Endothelial cell of umbilical vein (primary cell): Measurements from ENCODE around the gene PNMA6F. TPM values are rescaled to one million over a fixed set of nuclear protein-coding genes. Genes with fewer than 3 reads are reported as not detected.

Experiments used
- BruUV-seq: library from RNA; stranded (reverse); fragments of 400-500 nt; replicated peaks from 2 replicates; lab custom pipeline; 2021; lab: Mats Ljungman, UMichigan
- CTCF ChIA-PET: fragments of 300-600, 350-600 bp; sonication (Branson Sonifier 250); formaldehyde crosslinking; loops from one replicate; lab custom pipeline; 2021; ENCODE audit warnings: antibody characterized with exemption, inconsistent platforms; lab: Charles Lee
- POLR2A ChIA-PET: fragments of 300-600, 350-600 bp; sonication (Branson Sonifier 250); formaldehyde crosslinking; loops from one replicate; lab custom pipeline; 2021; ENCODE audit warnings: antibody characterized with exemption, inconsistent platforms; lab: Charles Lee
- DNase-seq: peaks from one replicate; pipeline ENCODE4 v3.0.0-alpha.2; 2011; ENCODE audit warnings: low read depth, low spot score
- FAIRE-seq: peaks from 2 replicates; lab custom pipeline; 2011; peaks lifted over from hg19 to GRCh38; lab: Jason Lieb, UNC
- H2AFZ ChIP-seq: 2 replicates; pipeline ENCODE4 v1.6.0; 2012; ENCODE audit warnings: low read depth, low read length, control low read depth, inconsistent platforms
- H3K27ac ChIP-seq: 2 replicates; pipeline ENCODE4 v1.5.1; 2011; ENCODE audit warnings: low read depth, mild to moderate bottlenecking, control low read depth, low read length, moderate library complexity; ENCODE audit not compliant: insufficient read depth
- H3K27me3 ChIP-seq, 2 experiments: 2 replicates each; pipeline versions ENCODE4 v1.6.0 to v1.6.1; 2011; ENCODE audit warnings: low read length in 2 of 2, mixed read lengths in 1 of 2; ENCODE audit not compliant: control insufficient read depth in 2 of 2, insufficient read depth in 2 of 2
- H3K36me3 ChIP-seq, 2 experiments: 2 replicates in 1 of 2; 3 replicates in 1 of 2; pipeline ENCODE4 v1.5.1; 2011; ENCODE audit warnings: low read length in 2 of 2, mild to moderate bottlenecking in 1 of 2, moderate library complexity in 1 of 2; ENCODE audit not compliant: control insufficient read depth in 2 of 2, insufficient read depth in 2 of 2; ENCODE audit errors: extremely low read depth in 1 of 2
- H3K4me1 ChIP-seq: 3 replicates; pipeline ENCODE4 v1.5.1; 2011; ENCODE audit warnings: mild to moderate bottlenecking, low read length; ENCODE audit not compliant: control insufficient read depth, insufficient read depth; ENCODE audit errors: extremely low read depth
- H3K4me2 ChIP-seq: 2 replicates; pipeline ENCODE4 v1.6.1; 2011; ENCODE audit warnings: low read length, control low read depth, mixed read lengths; ENCODE audit not compliant: insufficient read depth
- H3K4me3 ChIP-seq, 3 experiments: fragments of 200-600 bp in 1 of 3; sonication (generic), shearing (Covaris generic) in 1 of 3; replicated peaks in 1 of 3; 2 replicates each; pipeline ENCODE4 v1.5.1; 2011 to 2016; ENCODE audit warnings: control low read depth in 3 of 3, low read length in 3 of 3, mild to moderate bottlenecking in 2 of 3, inconsistent platforms in 1 of 3, low read depth in 1 of 3, moderate library complexity in 1 of 3; ENCODE audit not compliant: insufficient read depth in 1 of 3
- H3K79me2 ChIP-seq: 2 replicates; pipeline ENCODE4 v1.6.0; 2012; ENCODE audit warnings: low read length, inconsistent platforms; ENCODE audit not compliant: control insufficient read depth, insufficient read depth
- H3K9ac ChIP-seq: replicated peaks from 2 replicates; pipeline ENCODE3; 2011; ENCODE audit warnings: low read length, control low read depth; ENCODE audit not compliant: insufficient read depth; ENCODE audit errors: extremely low read depth
- H3K9me1 ChIP-seq: replicated peaks from 3 replicates; pipeline ENCODE4 v1.6.0; 2011; ENCODE audit warnings: mild to moderate bottlenecking, low read length; ENCODE audit not compliant: control insufficient read depth, insufficient read depth; ENCODE audit errors: extremely low read depth
- H3K9me3 ChIP-seq: replicated peaks from 2 replicates; pipeline ENCODE4 v1.5.1; 2012; ENCODE audit warnings: low read length, inconsistent platforms; ENCODE audit not compliant: control insufficient read depth, insufficient read depth
- H4K20me1 ChIP-seq: replicated peaks from 2 replicates; pipeline ENCODE3; 2011; ENCODE audit warnings: mild to moderate bottlenecking, low read length; ENCODE audit not compliant: control insufficient read depth, insufficient read depth; ENCODE audit errors: extremely low read depth
- EZH2 ChIP-seq: IDR thresholded peaks from 2 replicates; pipeline ENCODE4 v1.6.1; 2012; ENCODE audit warnings: borderline replicate concordance, low read depth, mild to moderate bottlenecking, moderate library complexity, low read length, inconsistent platforms; ENCODE audit not compliant: severe bottlenecking
- FOS ChIP-seq: IDR thresholded peaks from 2 replicates; pipeline ENCODE4 v1.6.1; 2011; ENCODE audit warnings: mild to moderate bottlenecking, low read length, moderate library complexity, borderline replicate concordance; ENCODE audit not compliant: insufficient read depth
- GATA2 ChIP-seq: IDR thresholded peaks from 2 replicates; pipeline ENCODE4 v1.7.0; 2011; ENCODE audit warnings: low read depth, mild to moderate bottlenecking, moderate library complexity, mixed read lengths, low read length; ENCODE audit not compliant: insufficient read length, insufficient read depth
- JUN ChIP-seq: IDR thresholded peaks from 2 replicates; pipeline ENCODE4 v1.6.1; 2011; ENCODE audit warnings: borderline replicate concordance, low read depth; ENCODE audit not compliant: insufficient read length, insufficient read depth
- MYC ChIP-seq: IDR thresholded peaks from one replicate; pipeline ENCODE4 v1.6.1; 2011; ENCODE audit warnings: mild to moderate bottlenecking, low read depth, low read length
- POLR2A ChIP-seq: IDR thresholded peaks from 2 replicates; pipeline ENCODE4 v1.6.1; 2012; ENCODE audit warnings: low read depth, mild to moderate bottlenecking, control low read depth, low read length
- POLR2AphosphoS5 ChIP-seq: IDR thresholded peaks from 2 replicates; pipeline ENCODE4 v1.6.1; 2012; ENCODE audit warnings: low read depth, mild to moderate bottlenecking, control low read depth, low read length, moderate library complexity; ENCODE audit not compliant: insufficient read depth
- dilution Hi-C: fragments of 300-500 bp; cut with MboI; formaldehyde crosslinking; loops from one replicate; pipeline ENCODE4 v1.15.0; 2019; ENCODE audit warnings: low sequenced_read_pairs; ENCODE audit not compliant: extremely low pct_ligation_motif_present
- intact Hi-C: fragments of 100-400 bp; cut with micrococcal nuclease; formaldehyde crosslinking; loops from one replicate; pipeline ENCODE4 v1.10.0; 2022
- polyA plus RNA-seq, 4 experiments: library from polyadenylated mRNA; depleted of rRNA in 3 of 4; stranded (reverse) in 3 of 4; unstranded in 1 of 4; fragments of >200 nt; gene quantifications; 2 replicates each; pipeline versions ENCODE4 v1.2.1 to v1.2.3, GENCODE V29; 2011 to 2012; ENCODE audit warnings: missing spikeins in 1 of 4
- total RNA-seq: library from RNA; stranded (reverse); gene quantifications from 2 replicates; pipeline ENCODE4 v1.2.3, GENCODE V29; 2021
- TF ChIP-seq, protein P1 (sequence below): IDR thresholded peaks from 2 replicates; pipeline ENCODE4 v1.6.1; 2011; ENCODE audit not compliant: insufficient read depth, insufficient read length
- TF ChIP-seq, protein P2 (sequence below), 2 donors: IDR thresholded peaks; 1 replicate in 1 of 2; 2 replicates in 1 of 2; pipeline ENCODE4 v1.5.1; 2011; ENCODE audit warnings: low read length in 2 of 2, mild to moderate bottlenecking in 2 of 2, moderate library complexity in 2 of 2, control low read depth in 1 of 2, inconsistent platforms in 1 of 2, low read depth in 1 of 2; ENCODE audit not compliant: insufficient read depth in 1 of 2; ENCODE audit errors: extremely low read depth in 1 of 2

The PNMA6F gene
- total and polyA plus RNA-seq, 2 donors (not counting 3 experiments of a cell fraction or from before 2014, with no cell fraction given) = not detected

DNA sequence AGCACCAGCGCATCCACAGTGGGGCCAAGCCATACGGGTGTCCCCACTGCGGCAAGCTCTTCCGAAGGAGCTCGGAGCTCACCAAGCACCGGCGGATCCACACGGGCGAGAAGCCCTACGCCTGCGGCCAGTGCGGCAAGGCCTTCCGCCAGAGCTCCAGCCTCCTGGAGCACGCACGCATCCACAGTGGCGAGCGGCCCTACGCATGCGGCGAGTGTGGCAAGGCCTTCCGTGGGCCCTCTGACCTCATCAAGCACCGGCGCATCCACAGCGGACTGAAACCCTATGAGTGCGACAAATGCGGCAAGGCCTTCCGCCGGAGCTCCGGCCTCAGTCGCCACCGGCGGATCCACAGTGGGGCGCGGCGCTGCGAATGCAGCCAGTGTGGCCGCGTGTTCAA lies 26.0 kb upstream of the PNMA6F start:
- ChIA-PET POLR2A (no interaction called here), CTCF (no interaction called here)
- Histone ChIP-seq H3K4me2 (no peak overlapping the region), H3K9ac (no peak overlapping the region), H4K20me1 (no peaks in the 10 kb centered on the region), H2AFZ (no peak overlapping the region), H3K9me3 (no peaks in the 10 kb centered on the region), H3K9me1 (no peaks in the 10 kb centered on the region), H3K4me3 (no peak overlapping the region), H3K27me3 (no peaks in the 10 kb centered on the region), H3K36me3 (peaks cover 0 to 12% of the 10 kb centered on the region in 2 experiments), H3K79me2 (no peaks in the 10 kb centered on the region), H3K27ac (no peak overlapping the region), H3K4me1 (no peaks in the 10 kb centered on the region)
- dilution Hi-C loops (no loop called here), intact Hi-C loops (no loop called here)
- FAIRE-seq (no peak), DNase-seq (no peak)
- no peak for TF ChIP-seq FOS
- TF ChIP-seq GATA2 = no peak
- TF ChIP-seq JUN = no peak
- TF ChIP-seq, protein P1, sequence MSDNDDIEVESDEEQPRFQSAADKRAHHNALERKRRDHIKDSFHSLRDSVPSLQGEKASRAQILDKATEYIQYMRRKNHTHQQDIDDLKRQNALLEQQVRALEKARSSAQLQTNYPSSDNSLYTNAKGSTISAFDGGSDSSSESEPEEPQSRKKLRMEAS = no peak
- no peak for TF ChIP-seq EZH2
- no peak for TF ChIP-seq POLR2A
- TF ChIP-seq, protein P2, sequence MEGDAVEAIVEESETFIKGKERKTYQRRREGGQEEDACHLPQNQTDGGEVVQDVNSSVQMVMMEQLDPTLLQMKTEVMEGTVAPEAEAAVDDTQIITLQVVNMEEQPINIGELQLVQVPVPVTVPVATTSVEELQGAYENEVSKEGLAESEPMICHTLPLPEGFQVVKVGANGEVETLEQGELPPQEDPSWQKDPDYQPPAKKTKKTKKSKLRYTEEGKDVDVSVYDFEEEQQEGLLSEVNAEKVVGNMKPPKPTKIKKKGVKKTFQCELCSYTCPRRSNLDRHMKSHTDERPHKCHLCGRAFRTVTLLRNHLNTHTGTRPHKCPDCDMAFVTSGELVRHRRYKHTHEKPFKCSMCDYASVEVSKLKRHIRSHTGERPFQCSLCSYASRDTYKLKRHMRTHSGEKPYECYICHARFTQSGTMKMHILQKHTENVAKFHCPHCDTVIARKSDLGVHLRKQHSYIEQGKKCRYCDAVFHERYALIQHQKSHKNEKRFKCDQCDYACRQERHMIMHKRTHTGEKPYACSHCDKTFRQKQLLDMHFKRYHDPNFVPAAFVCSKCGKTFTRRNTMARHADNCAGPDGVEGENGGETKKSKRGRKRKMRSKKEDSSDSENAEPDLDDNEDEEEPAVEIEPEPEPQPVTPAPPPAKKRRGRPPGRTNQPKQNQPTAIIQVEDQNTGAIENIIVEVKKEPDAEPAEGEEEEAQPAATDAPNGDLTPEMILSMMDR (IDR thresholded peaks at IDR 0.05; ENCODE audit: extremely low read depth in 1 of 2, insufficient read depth in 1 of 2, low read depth in 1 of 2, low read length in 2 of 2) = no peak
- no peak for TF ChIP-seq MYC
- TF ChIP-seq POLR2AphosphoS5 = no peak
- BruUV-seq = no TSS peak
